Fibroblast of lung (primary cell): Measurements from ENCODE around the gene ADCK2. TPM values are rescaled to one million over a fixed set of nuclear protein-coding genes. Genes with fewer than 3 reads are reported as not detected.
"Not testable (repeated sequence)": the region's sequence is repeated elsewhere in the genome, so short reads cannot be mapped to it uniquely, and the experiment has no call there.

Source experiments
- DNase-seq, 2 donors: peaks; one replicate each; pipeline versions ENCODE4 v3.0.0 to v3.0.0-alpha.2; 2010; ENCODE audit warnings: low read depth in 2 of 2
- H2AFZ ChIP-seq: 2 replicates; pipeline ENCODE4 v1.5.1; 2012; ENCODE audit warnings: low read length, control low read depth, inconsistent platforms
- H3K27ac ChIP-seq: 2 replicates; pipeline ENCODE4 v1.5.1; 2011; ENCODE audit warnings: low read length, control low read depth; ENCODE audit not compliant: insufficient read depth
- H3K27me3 ChIP-seq: 2 replicates; pipeline ENCODE4 v1.5.1; 2011; ENCODE audit warnings: mild to moderate bottlenecking, low read length; ENCODE audit not compliant: control insufficient read depth, insufficient read depth
- H3K36me3 ChIP-seq: 2 replicates; pipeline ENCODE4 v1.5.1; 2011; ENCODE audit warnings: low read length; ENCODE audit not compliant: control insufficient read depth, insufficient read depth
- H3K4me1 ChIP-seq: 2 replicates; pipeline ENCODE4 v1.5.1; 2011; ENCODE audit warnings: low read length; ENCODE audit not compliant: control insufficient read depth, insufficient read depth; ENCODE audit errors: extremely low read depth
- H3K4me2 ChIP-seq: 2 replicates; pipeline ENCODE4 v1.5.1; 2011; ENCODE audit warnings: low read length, control low read depth; ENCODE audit not compliant: insufficient read depth; ENCODE audit errors: extremely low read depth
- H3K4me3 ChIP-seq, 4 experiments: fragments of 200-600 bp in 1 of 4; sonication (generic) in 1 of 4; replicated peaks in 1 of 4; 2 replicates each; pipeline ENCODE4 v1.5.1; 2011 to 2016; ENCODE audit warnings: low read length in 4 of 4, low read depth in 3 of 4, mild to moderate bottlenecking in 3 of 4, control low read depth in 2 of 4, inconsistent platforms in 1 of 4, mixed read lengths in 1 of 4; ENCODE audit not compliant: insufficient read depth in 1 of 4; ENCODE audit errors: control extremely low read depth in 1 of 4
- H3K79me2 ChIP-seq: 2 replicates; pipeline ENCODE4 v1.5.1; 2012; ENCODE audit warnings: mild to moderate bottlenecking, low read length, inconsistent platforms; ENCODE audit not compliant: control insufficient read depth, insufficient read depth
- H3K9ac ChIP-seq: 2 replicates; pipeline ENCODE4 v1.5.1; 2011; ENCODE audit warnings: mild to moderate bottlenecking, low read length, control low read depth; ENCODE audit not compliant: insufficient read depth
- H3K9me3 ChIP-seq: 2 replicates; pipeline ENCODE4 v1.5.1; 2012; ENCODE audit warnings: low read depth, low read length; ENCODE audit not compliant: control insufficient read depth, insufficient read depth
- H4K20me1 ChIP-seq: 2 replicates; pipeline ENCODE4 v1.5.1; 2011; ENCODE audit warnings: low read length; ENCODE audit not compliant: control insufficient read depth, insufficient read depth; ENCODE audit errors: extremely low read depth
- EZH2 ChIP-seq: IDR thresholded peaks from 2 replicates; pipeline ENCODE4 v1.5.1; 2012; ENCODE audit warnings: low read length, control low read depth, mild to moderate bottlenecking; ENCODE audit errors: missing control alignments
- polyA plus RNA-seq, 2 donors: library from polyadenylated mRNA; depleted of rRNA in 1 of 2; stranded (reverse) in 1 of 2; unstranded in 1 of 2; fragments of >200 nt; gene quantifications; 2 replicates each; pipeline ENCODE4 v1.2.1, GENCODE V29; 2011 to 2012; ENCODE audit warnings: missing spikeins in 1 of 2
- total RNA-seq: library from RNA; depleted of rRNA; stranded (reverse); fragments of >200 nt; gene quantifications from 2 replicates; pipeline ENCODE4 v1.2.1, GENCODE V29; 2014
- TF ChIP-seq, protein P1 (sequence below), 2 donors: IDR thresholded peaks in 1 of 2; conservative IDR thresholded peaks in 1 of 2; 1 replicate in 1 of 2; 2 replicates in 1 of 2; pipeline ENCODE4 v1.5.1; 2011 to 2012; ENCODE audit warnings: low read length in 2 of 2, control low read depth in 1 of 2, inconsistent platforms in 1 of 2, low read depth in 1 of 2, mild to moderate bottlenecking in 1 of 2

Gene ADCK2
- total and polyA plus RNA-seq, 2 donors (not counting 1 experiment from before 2014, with no cell fraction given), result 7.1 to 37.5 TPM

DNA sequence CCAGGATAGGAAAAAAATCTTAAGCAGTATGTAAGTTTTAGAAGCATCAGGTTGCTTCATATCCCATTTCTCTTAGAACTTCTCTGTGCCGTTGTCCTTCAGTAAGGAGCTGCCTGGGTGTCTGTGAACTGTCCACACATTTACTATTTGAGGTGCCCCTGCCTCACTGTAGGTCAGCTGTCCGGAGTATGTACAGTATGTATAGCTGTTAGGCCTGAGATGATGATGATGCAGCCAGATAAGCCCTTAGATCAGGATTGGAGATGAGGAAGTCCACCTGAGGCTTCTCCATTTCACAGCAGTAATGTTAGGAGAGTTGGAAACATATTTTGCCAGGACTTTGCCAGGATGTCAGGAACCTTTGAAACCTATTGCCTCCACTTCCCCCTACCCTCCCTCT, 31.5 kb downstream of the ADCK2 start:
- TF ChIP-seq EZH2, result no peak
- TF ChIP-seq, protein P1, sequence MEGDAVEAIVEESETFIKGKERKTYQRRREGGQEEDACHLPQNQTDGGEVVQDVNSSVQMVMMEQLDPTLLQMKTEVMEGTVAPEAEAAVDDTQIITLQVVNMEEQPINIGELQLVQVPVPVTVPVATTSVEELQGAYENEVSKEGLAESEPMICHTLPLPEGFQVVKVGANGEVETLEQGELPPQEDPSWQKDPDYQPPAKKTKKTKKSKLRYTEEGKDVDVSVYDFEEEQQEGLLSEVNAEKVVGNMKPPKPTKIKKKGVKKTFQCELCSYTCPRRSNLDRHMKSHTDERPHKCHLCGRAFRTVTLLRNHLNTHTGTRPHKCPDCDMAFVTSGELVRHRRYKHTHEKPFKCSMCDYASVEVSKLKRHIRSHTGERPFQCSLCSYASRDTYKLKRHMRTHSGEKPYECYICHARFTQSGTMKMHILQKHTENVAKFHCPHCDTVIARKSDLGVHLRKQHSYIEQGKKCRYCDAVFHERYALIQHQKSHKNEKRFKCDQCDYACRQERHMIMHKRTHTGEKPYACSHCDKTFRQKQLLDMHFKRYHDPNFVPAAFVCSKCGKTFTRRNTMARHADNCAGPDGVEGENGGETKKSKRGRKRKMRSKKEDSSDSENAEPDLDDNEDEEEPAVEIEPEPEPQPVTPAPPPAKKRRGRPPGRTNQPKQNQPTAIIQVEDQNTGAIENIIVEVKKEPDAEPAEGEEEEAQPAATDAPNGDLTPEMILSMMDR (conservative IDR thresholded peaks at IDR 0.05 in 1 of 2, IDR thresholded peaks at IDR 0.05 in 1 of 2; ENCODE audit: low read depth in 1 of 2, low read length in 2 of 2), result no peak
- no peaks in the 10 kb centered on the region for H3K27me3 ChIP-seq
- no peak overlapping the region for H3K9ac ChIP-seq
- H3K27ac ChIP-seq, result no peak overlapping the region
- no peak overlapping the region for H3K4me3 ChIP-seq
- DNase-seq, result no peak
- H3K79me2 ChIP-seq, result peaks cover 28% of the 10 kb centered on the region
- H3K36me3 ChIP-seq, result no peaks in the 10 kb centered on the region
- H3K9me3 ChIP-seq, result no peaks in the 10 kb centered on the region
- no peak overlapping the region for H2AFZ ChIP-seq
- no peaks in the 10 kb centered on the region for H4K20me1 ChIP-seq
- no peaks in the 10 kb centered on the region for H3K4me1 ChIP-seq
- no peak overlapping the region for H3K4me2 ChIP-seq

DNA sequence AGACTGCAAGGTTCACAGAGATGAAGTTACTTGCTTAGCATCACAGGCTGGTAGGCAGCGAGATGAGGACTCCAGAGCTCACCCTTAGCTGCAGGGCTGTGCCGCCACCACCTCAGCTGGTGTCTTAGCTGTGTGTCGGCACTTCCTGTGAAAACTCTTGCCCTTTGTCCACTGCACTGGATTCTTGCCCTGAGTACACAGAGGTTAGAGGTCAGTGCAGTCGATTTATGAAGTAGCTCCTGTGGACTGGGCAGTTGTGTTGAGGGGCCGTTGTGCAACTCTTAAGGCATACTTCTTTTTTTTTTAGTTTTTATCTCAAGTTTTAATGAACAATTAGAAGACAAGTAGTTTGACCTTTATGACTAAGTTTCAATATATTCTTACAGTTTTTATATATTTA, 34.4 kb downstream of the ADCK2 start:
- Histone ChIP-seq H3K36me3 (no peaks in the 10 kb centered on the region), H4K20me1 (no peaks in the 10 kb centered on the region), H3K27ac (no peak overlapping the region), H3K4me3 (no peak overlapping the region), H3K9me3 (no peaks in the 10 kb centered on the region), H2AFZ (no peak overlapping the region), H3K27me3 (no peaks in the 10 kb centered on the region), H3K4me1 (no peaks in the 10 kb centered on the region), H3K79me2 (peaks cover 4% of the 10 kb centered on the region), H3K4me2 (no peak overlapping the region), H3K9ac (no peak overlapping the region)
- DNase-seq, result peak in 1 of 2 donors; percentile 9
- TF ChIP-seq, protein P1 (conservative IDR thresholded peaks at IDR 0.05 in 1 of 2, IDR thresholded peaks at IDR 0.05 in 1 of 2; ENCODE audit: low read depth in 1 of 2, low read length in 2 of 2), result no peak
- no peak for TF ChIP-seq EZH2

DNA sequence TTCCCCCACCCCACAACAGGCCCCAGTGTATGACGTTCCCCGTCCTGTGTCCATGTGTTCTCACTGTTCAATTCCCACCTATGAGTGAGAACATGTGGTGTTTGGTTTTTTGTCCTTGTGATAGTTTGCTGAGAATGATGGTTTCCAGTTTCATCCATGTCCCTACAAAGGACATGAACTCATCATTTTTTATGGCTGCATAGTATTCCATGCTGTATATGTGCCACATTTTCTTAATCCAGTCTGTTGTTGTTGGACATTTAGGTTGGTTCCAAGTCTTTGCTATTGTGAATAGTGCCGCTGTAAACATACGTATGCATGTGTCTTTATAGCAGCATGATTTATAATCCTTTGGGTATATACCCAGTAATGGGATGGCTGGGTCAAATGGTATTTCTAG, 36.0 kb downstream of the ADCK2 start:
- H2AFZ ChIP-seq, H3K9ac ChIP-seq, H3K4me3 ChIP-seq, H3K36me3 ChIP-seq, H4K20me1 ChIP-seq, DNase-seq, H3K4me2 ChIP-seq, H3K27me3 ChIP-seq, H3K9me3 ChIP-seq, H3K4me1 ChIP-seq, H3K27ac ChIP-seq, H3K79me2 ChIP-seq: not testable (repeated sequence)

DNA sequence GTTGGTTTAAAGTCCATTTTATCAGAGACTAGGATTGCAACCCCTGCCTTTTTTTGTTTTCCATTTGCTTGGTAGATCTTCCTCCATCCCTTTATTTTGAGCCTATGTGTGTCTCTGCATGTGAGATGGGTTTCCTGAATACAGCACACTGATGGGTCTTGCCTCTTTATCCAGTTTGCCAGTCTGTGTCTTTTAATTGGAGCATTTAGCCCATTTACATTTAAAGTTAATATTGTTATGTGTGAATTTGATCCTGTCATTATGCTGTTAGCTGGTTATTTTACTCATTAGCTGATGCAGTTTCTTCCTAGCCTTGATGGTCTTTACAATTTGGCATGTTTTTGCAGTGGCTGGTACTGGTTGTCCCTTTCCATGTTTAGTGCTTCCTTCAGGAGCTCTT, 39.6 kb downstream of the ADCK2 start:
- not testable (repeated sequence) for H3K9me3 ChIP-seq, H3K79me2 ChIP-seq, H3K4me2 ChIP-seq, H3K9ac ChIP-seq, H4K20me1 ChIP-seq, H3K27ac ChIP-seq, H2AFZ ChIP-seq, H3K36me3 ChIP-seq, H3K4me3 ChIP-seq, DNase-seq, H3K27me3 ChIP-seq, H3K4me1 ChIP-seq
